ENCODE measurements around the gene CLEC16A.

CLEC16A gene

GRCh38 chr16:11036868-11037410, 92.6 kb downstream of the CLEC16A start:
- no peak overlapping the region for H3K4me3 ChIP-seq (ENCODE audit: low read depth, low read length)
- TF ChIP-seq CTCF (IDR thresholded peaks at IDR 0.05; ENCODE audit: low read depth, low read length, missing control alignments), result no peak
- DNase-seq (ENCODE audit: low read depth), result no peak
- in situ Hi-C loops (cut with HindIII; ENCODE audit: low sequenced_read_pairs), result no loop called here

- in situ Hi-C loops (cut with HindIII; ENCODE audit: low sequenced_read_pairs), result no loop called here
- no peak for DNase-seq (ENCODE audit: low read depth)
- no peak overlapping the region for H3K4me3 ChIP-seq (ENCODE audit: low read depth, low read length)
- no peak for TF ChIP-seq CTCF (IDR thresholded peaks at IDR 0.05; ENCODE audit: low read depth, low read length, missing control alignments)
These were observed 93.9 kb downstream of the CLEC16A start for GRCh38 chr16:11038305-11038704.

GRCh38 chr16:11038777-11039176, 94.4 kb downstream of the CLEC16A start:
- in situ Hi-C loops (cut with HindIII; ENCODE audit: low sequenced_read_pairs), result no loop called here
- H3K4me3 ChIP-seq (ENCODE audit: low read depth, low read length), result no peak overlapping the region
- DNase-seq (ENCODE audit: low read depth), result no peak
- no peak for TF ChIP-seq CTCF (IDR thresholded peaks at IDR 0.05; ENCODE audit: low read depth, low read length, missing control alignments)

GRCh38 chr16:11039726-11040125, 95.4 kb downstream of the CLEC16A start:
- in situ Hi-C loops (cut with HindIII; ENCODE audit: low sequenced_read_pairs), result no loop called here
- DNase-seq (ENCODE audit: low read depth), result no peak
- H3K4me3 ChIP-seq (ENCODE audit: low read depth, low read length), result no peak overlapping the region
- TF ChIP-seq CTCF (IDR thresholded peaks at IDR 0.05; ENCODE audit: low read depth, low read length, missing control alignments), result no peak

- no peak for TF ChIP-seq CTCF (IDR thresholded peaks at IDR 0.05; ENCODE audit: low read depth, low read length, missing control alignments)
- no peak for DNase-seq (ENCODE audit: low read depth)
- H3K4me3 ChIP-seq (ENCODE audit: low read depth, low read length), result no peak overlapping the region
- in situ Hi-C loops (cut with HindIII; ENCODE audit: low sequenced_read_pairs), result no loop called here
These were observed 97.8 kb downstream of the CLEC16A start for GRCh38 chr16:11042191-11042590.

- DNase-seq (ENCODE audit: low read depth), result no peak
- in situ Hi-C loops (cut with HindIII; ENCODE audit: low sequenced_read_pairs), result no loop called here
- no peak overlapping the region for H3K4me3 ChIP-seq (ENCODE audit: low read depth, low read length)
- TF ChIP-seq CTCF (IDR thresholded peaks at IDR 0.05; ENCODE audit: low read depth, low read length, missing control alignments), result no peak
These were observed 101.1 kb downstream of the CLEC16A start for GRCh38 chr16:11045441-11045840.

GRCh38 chr16:11045846-11046245, 101.5 kb downstream of the CLEC16A start:
- in situ Hi-C loops (cut with HindIII; ENCODE audit: low sequenced_read_pairs), result no loop called here
- no peak overlapping the region for H3K4me3 ChIP-seq (ENCODE audit: low read depth, low read length)
- no peak for TF ChIP-seq CTCF (IDR thresholded peaks at IDR 0.05; ENCODE audit: low read depth, low read length, missing control alignments)
- no peak for DNase-seq (ENCODE audit: low read depth)

Data from astrocyte of the cerebellum (primary cell).